GM23338 (cell line): ENCODE measurements around the gene DLG4. TPM values are rescaled to one million over a fixed set of nuclear protein-coding genes. Genes with fewer than 3 reads are reported as not detected.
"Not testable (repeated sequence)": the region's sequence is repeated elsewhere in the genome, so short reads cannot be mapped to it uniquely, and the experiment has no call there.

ENCODE experiments used
- ATAC-seq: fragments of 200-7000 bp; cut with Tn5 transposase; 3 replicates; pipeline ENCODE4 v1.9.1; 2020
- DNase-seq: peaks from one replicate; pipeline ENCODE4 v3.0.0-alpha.2; 2015; ENCODE audit warnings: low spot score
- H2AFZ ChIP-seq: fragments of 200-600 bp; sonication (generic); 2 replicates; pipeline ENCODE4 v1.8.0; 2016; ENCODE audit warnings: antibody characterized with exemption, mild to moderate bottlenecking, moderate library complexity
- H3F3A ChIP-seq: fragments of 200-600 bp; sonication (generic); replicated peaks from 2 replicates; pipeline ENCODE4 v1.8.0; 2017; ENCODE audit warnings: antibody characterized with exemption, mixed run types, low read depth
- H3K27ac ChIP-seq: fragments of 200-600 bp; sonication (generic); 2 replicates; pipeline ENCODE4 v1.6.1; 2016; ENCODE audit warnings: low read depth
- H3K27me3 ChIP-seq: fragments of 200-600 bp; sonication (generic); 2 replicates; pipeline ENCODE4 v1.8.0; 2016; ENCODE audit warnings: mild to moderate bottlenecking, mixed run types, moderate library complexity; ENCODE audit not compliant: insufficient read depth
- H3K36me3 ChIP-seq: fragments of 200-600 bp; sonication (generic); 2 replicates; pipeline ENCODE4 v1.8.0; 2016; ENCODE audit warnings: mild to moderate bottlenecking; ENCODE audit not compliant: insufficient read depth
- H3K4me1 ChIP-seq: fragments of 200-600 bp; sonication (generic); 2 replicates; pipeline ENCODE4 v1.8.0; 2016; ENCODE audit warnings: mild to moderate bottlenecking, moderate library complexity; ENCODE audit not compliant: insufficient read depth
- H3K4me2 ChIP-seq: fragments of 200-600 bp; sonication (generic); 2 replicates; pipeline ENCODE4 v1.7.1; 2017; ENCODE audit warnings: mixed run types
- H3K4me3 ChIP-seq: fragments of 200-600 bp; sonication (generic); 2 replicates; pipeline ENCODE4 v1.6.1; 2016; ENCODE audit warnings: mixed run types
- H3K79me2 ChIP-seq: fragments of 200-600 bp; sonication (generic); replicated peaks from 2 replicates; pipeline ENCODE4 v1.8.0; 2017; ENCODE audit warnings: mild to moderate bottlenecking; ENCODE audit not compliant: insufficient read depth
- H3K9me2 ChIP-seq: fragments of 200-600 bp; sonication (generic); 2 replicates; pipeline ENCODE4 v1.8.0; 2017; ENCODE audit not compliant: insufficient read depth
- H4K20me1 ChIP-seq: fragments of 200-600 bp; sonication (generic); replicated peaks from 2 replicates; pipeline ENCODE4 v1.8.0; 2017; ENCODE audit warnings: mild to moderate bottlenecking; ENCODE audit not compliant: insufficient read depth
- H3K27ac Mint-ChIP-seq: 2 replicates; pipeline ENCODE4 v1.8.0; 2020; ENCODE audit warnings: inconsistent platforms, mild to moderate bottlenecking, moderate library complexity, mixed read lengths
- H3K27me3 Mint-ChIP-seq: 3 replicates; pipeline ENCODE4 v1.8.0; 2022; ENCODE audit warnings: low read depth, mild to moderate bottlenecking, moderate library complexity, mixed read lengths, inconsistent platforms; ENCODE audit not compliant: insufficient read depth, poor library complexity
- H3K36me3 Mint-ChIP-seq: 3 replicates; pipeline ENCODE4 v1.8.0; 2021; ENCODE audit warnings: low read depth, mild to moderate bottlenecking, inconsistent platforms, moderate library complexity, mixed read lengths
- H3K4me1 Mint-ChIP-seq: 3 replicates; pipeline ENCODE4 v1.8.0; 2020; ENCODE audit warnings: mild to moderate bottlenecking, inconsistent platforms, mixed read lengths
- H3K4me3 Mint-ChIP-seq: 3 replicates; pipeline ENCODE4 v1.8.0; 2021; ENCODE audit warnings: moderate library complexity, mild to moderate bottlenecking, inconsistent platforms, mixed read lengths
- H3K9me3 Mint-ChIP-seq: 3 replicates; pipeline ENCODE4 v1.8.0; 2020; ENCODE audit warnings: moderate library complexity, mild to moderate bottlenecking, inconsistent platforms, mixed read lengths
- CTCF ChIP-seq, 2 experiments: fragments of 200-600 bp in 1 of 2; sonication (generic) in 1 of 2; conservative IDR thresholded peaks; 2 replicates each; pipeline versions ENCODE4 v1.5.1 to v1.6.1; 2016 to 2017; ENCODE audit warnings: antibody characterized with exemption in 2 of 2, low read depth in 2 of 2, mild to moderate bottlenecking in 2 of 2, moderate library complexity in 1 of 2
- EZH2phosphoT487 ChIP-seq: fragments of 200-600 bp; sonication (generic); IDR thresholded peaks from one replicate; pipeline ENCODE4 v1.8.1; 2018; ENCODE audit warnings: antibody characterized with exemption; ENCODE audit not compliant: unreplicated experiment
- STAT1 ChIP-seq: IDR thresholded peaks from one replicate; pipeline ENCODE4 v1.6.1; 2016; ENCODE audit warnings: antibody characterized with exemption; ENCODE audit not compliant: unreplicated experiment
- ZNF331 ChIP-seq: fragments of 250-450 bp; sonication (Bioruptor Pico); IDR thresholded peaks from 2 replicates; pipeline ENCODE4 v1.5.0; 2020; ENCODE audit warnings: low read depth, mild to moderate bottlenecking, moderate library complexity
- polyA plus RNA-seq: library from polyadenylated mRNA; unstranded; fragments of >200 nt; fragmentation: Nextera tagmentation; extraction: Ambion mirVana; gene quantifications from 2 replicates; pipeline ENCODE4 v1.2.1, GENCODE V29; 2016
- total RNA-seq: library from RNA; depleted of rRNA; stranded (reverse); fragments of >200 nt; shearing (Covaris generic); gene quantifications from 2 replicates; pipeline ENCODE4 v1.2.3, GENCODE V29; 2014

Gene DLG4
- total and polyA plus RNA-seq, 2 experiments from 2014 or later = 11.1 to 31.0 TPM

GRCh38 chr17:7182101-7182500 lies 37.5 kb downstream of the DLG4 start:
- H4K20me1 ChIP-seq, H3K36me3 Mint-ChIP-seq, H3K27ac ChIP-seq, H3K4me1 ChIP-seq, H3K4me3 ChIP-seq, H2AFZ ChIP-seq, H3K9me3 Mint-ChIP-seq, H3F3A ChIP-seq, H3K27ac Mint-ChIP-seq, H3K36me3 ChIP-seq, ATAC-seq, H3K4me3 Mint-ChIP-seq, H3K79me2 ChIP-seq, H3K4me2 ChIP-seq, DNase-seq, H3K9me2 ChIP-seq: not testable (repeated sequence)
- peaks cover 12% of the 10 kb centered on the region for H3K4me1 Mint-ChIP-seq
- H3K27me3 Mint-ChIP-seq = peaks cover 19% of the 10 kb centered on the region
- peaks cover 15% of the 10 kb centered on the region for H3K27me3 ChIP-seq

GRCh38 chr17:7179317-7180254 lies 40.0 kb downstream of the DLG4 start, which contains the start of gene ASGR1:
ASGR1 (minus strand) TSS chr17:7179370; CDS start chr17:7178563, 807 bp downstream.
- Histone ChIP-seq H3K79me2 (no peaks in the 10 kb centered on the region), H3K4me2 (peak within 1 kb of the TSS; percentile 99), H3K27me3 (peaks cover 40% of the 10 kb centered on the region), H3K27ac (no peak within 1 kb of the TSS), H4K20me1 (no peaks in the 10 kb centered on the region), H3K36me3 (no peaks in the 10 kb centered on the region), H3K4me3 (peak within 1 kb of the TSS; percentile 90), H2AFZ (peak within 1 kb of the TSS; percentile 99), H3K4me1 (peaks cover 4% of the 10 kb centered on the region; the same call in 1 of the 2 replicates), H3K9me2 (no peaks in the 10 kb centered on the region), H3F3A (peaks cover 10% of the 10 kb centered on the region)
- H3K27me3 Mint-ChIP-seq = peaks cover 16% of the 10 kb centered on the region
- H3K27ac Mint-ChIP-seq = no peak within 1 kb of the TSS
- 0 out of 3 replicates have a peak within 1 kb of the TSS, but pooled peaks have one; percentile 11 for H3K4me3 Mint-ChIP-seq
- H3K36me3 Mint-ChIP-seq = no peaks in the 10 kb centered on the region
- TF ChIP-seq STAT1 = no peak
- no peak for TF ChIP-seq ZNF331 (CRISPR knock-in tag)
- no peak for TF ChIP-seq EZH2phosphoT487
- no peaks in the 10 kb centered on the region for H3K9me3 Mint-ChIP-seq
- H3K4me1 Mint-ChIP-seq = peaks cover 12% of the 10 kb centered on the region
- ATAC-seq = no peak
- DNase-seq = no peak

- H3K4me3 Mint-ChIP-seq = 0 out of 3 replicates have a peak overlapping the region, but pooled peaks have one; percentile 11
- H3K4me3 ChIP-seq = no peak overlapping the region
- TF ChIP-seq CTCF (conservative IDR thresholded peaks at IDR 0.05; ENCODE audit: low read depth in 2 of 2) = no peak
Measured at GRCh38 chr17:7178973-7179316, 40.7 kb downstream of the DLG4 start.

More at GRCh38 chr17:7178973-7179316, 40.7 kb downstream of the DLG4 start:
- Mint-ChIP-seq H3K27me3 (peaks cover 16% of the 10 kb centered on the region), H3K36me3 (no peaks in the 10 kb centered on the region), H3K4me1 (peaks cover 12% of the 10 kb centered on the region), H3K27ac (no peak overlapping the region), H3K9me3 (no peaks in the 10 kb centered on the region)
- H3K4me2 ChIP-seq = no peak overlapping the region
- no peaks in the 10 kb centered on the region for H3K79me2 ChIP-seq
- H2AFZ ChIP-seq = no peak overlapping the region
- no peak overlapping the region for H3K27ac ChIP-seq
- H3K27me3 ChIP-seq = peaks cover 42% of the 10 kb centered on the region
- H3F3A ChIP-seq = peaks cover 14% of the 10 kb centered on the region
- DNase-seq (no peak), ATAC-seq (no peak)
- H3K4me1 ChIP-seq = peaks cover 4% of the 10 kb centered on the region; the same call in 1 of the 2 replicates
- no peaks in the 10 kb centered on the region for H3K9me2 ChIP-seq
- no peaks in the 10 kb centered on the region for H4K20me1 ChIP-seq
- no peaks in the 10 kb centered on the region for H3K36me3 ChIP-seq
